ENCODE results near the gene RRP15.

- TF ChIP-seq CTCF (IDR thresholded peaks at IDR 0.05): no peak
- no peak for TF ChIP-seq POLR2AphosphoS5 (IDR thresholded peaks at IDR 0.05)
- TF ChIP-seq EP300 (IDR thresholded peaks at IDR 0.05): no peak
- no peak for TF ChIP-seq POLR2A (IDR thresholded peaks at IDR 0.05)
Measured at GRCh38 chr1:218273762-218274479, 11.2 kb upstream of the RRP15 start.
